IMR-90 (cell line): ENCODE measurements around the gene CPXM1. TPM values are rescaled to one million over a fixed set of nuclear protein-coding genes. Genes with fewer than 3 reads are reported as not detected.

ENCODE experiments used
- ATAC-seq: fragments of 200-7000 bp; cut with Tn5 transposase; 2 replicates; pipeline ENCODE4 v1.9.1; 2020; ENCODE audit warnings: low read depth, mild to moderate bottlenecking, moderate library complexity
- BruUV-seq: library from RNA; stranded (reverse); fragments of 400-500 nt; replicated peaks from 2 replicates; lab custom pipeline; 2021; lab: Mats Ljungman, UMichigan
- CTCF ChIA-PET: fragments of 300-600 bp; formaldehyde crosslinking; extraction: SDS; loops from one replicate; lab custom pipeline; 2021; ENCODE audit warnings: antibody characterized with exemption; lab: Yijun Ruan, JAX
- POLR2A ChIA-PET: fragments of 300-600 bp; sonication (Branson Sonifier 250); formaldehyde crosslinking; loops from one replicate; lab custom pipeline; 2022; ENCODE audit warnings: antibody characterized with exemption; ENCODE audit not compliant: unreplicated experiment; lab: Charles Lee
- DNase-seq: peaks from one replicate; pipeline ENCODE4 v3.0.0; 2013
- H2AFZ ChIP-seq: replicated peaks from 2 replicates; pipeline ENCODE3; 2013; ENCODE audit warnings: low read length, mild to moderate bottlenecking; ENCODE audit not compliant: poor library complexity
- H2AK5ac ChIP-seq: 2 replicates; pipeline ENCODE4 v1.6.1; 2013; ENCODE audit warnings: low read depth, low read length, inconsistent platforms
- H2AK9ac ChIP-seq: replicated peaks from 2 replicates; pipeline ENCODE3; 2013; ENCODE audit warnings: mild to moderate bottlenecking, low read depth, low read length, moderate library complexity; ENCODE audit not compliant: poor library complexity
- H2BK120ac ChIP-seq: 2 replicates; pipeline ENCODE4 v1.6.1; 2013; ENCODE audit warnings: low read depth, low read length, inconsistent platforms
- H2BK15ac ChIP-seq: 3 replicates; pipeline ENCODE4 v1.6.1; 2013; ENCODE audit warnings: low read depth, low read length, inconsistent platforms
- H2BK20ac ChIP-seq: 2 replicates; pipeline ENCODE4 v1.6.1; 2013; ENCODE audit warnings: low read depth, mild to moderate bottlenecking, inconsistent platforms, low read length, moderate library complexity
- H2BK5ac ChIP-seq: 2 replicates; pipeline ENCODE4 v1.6.1; 2013; ENCODE audit warnings: mild to moderate bottlenecking, low read depth, low read length, inconsistent platforms; ENCODE audit not compliant: poor library complexity, severe bottlenecking
- H3K14ac ChIP-seq: replicated peaks from 2 replicates; pipeline ENCODE4 v1.6.1; 2013; ENCODE audit warnings: low read depth, low read length, inconsistent platforms
- H3K18ac ChIP-seq: 2 replicates; pipeline ENCODE4 v1.6.1; 2013; ENCODE audit warnings: low read depth, low read length, control low read depth
- H3K23ac ChIP-seq: 2 replicates; pipeline ENCODE4 v1.6.1; 2013; ENCODE audit warnings: low read depth, low read length, inconsistent platforms
- H3K27ac ChIP-seq: 2 replicates; pipeline ENCODE4 v1.5.1; 2013; ENCODE audit warnings: mild to moderate bottlenecking, control low read depth, low read length; ENCODE audit not compliant: insufficient read depth
- H3K27me3 ChIP-seq: 2 replicates; pipeline ENCODE4 v1.6.1; 2013; ENCODE audit warnings: low read length; ENCODE audit not compliant: control insufficient read depth, insufficient read depth
- H3K36me3 ChIP-seq: 2 replicates; pipeline ENCODE4 v1.6.1; 2013; ENCODE audit warnings: low read length, mixed read lengths; ENCODE audit not compliant: control insufficient read depth, insufficient read depth
- H3K4ac ChIP-seq: 2 replicates; pipeline ENCODE4 v1.6.1; 2013; ENCODE audit warnings: low read depth, low read length, inconsistent platforms
- H3K4me1 ChIP-seq: 2 replicates; pipeline ENCODE4 v1.6.1; 2013; ENCODE audit warnings: low read length, mixed read lengths; ENCODE audit not compliant: control insufficient read depth, insufficient read depth
- H3K4me2 ChIP-seq: 2 replicates; pipeline ENCODE4 v1.6.1; 2013; ENCODE audit warnings: low read depth, mild to moderate bottlenecking, control low read depth, low read length, moderate library complexity
- H3K4me3 ChIP-seq: 2 replicates; pipeline ENCODE4 v1.5.1; 2013; ENCODE audit warnings: low read depth, mild to moderate bottlenecking, control low read depth, low read length, moderate library complexity; ENCODE audit not compliant: insufficient read depth
- H3K56ac ChIP-seq: 2 replicates; pipeline ENCODE4 v1.6.1; 2013; ENCODE audit warnings: low read length, inconsistent platforms; ENCODE audit not compliant: insufficient read depth; ENCODE audit errors: extremely low read depth
- H3K79me1 ChIP-seq, 2 experiments: 2 replicates each; pipeline ENCODE4 v1.6.1; 2013; ENCODE audit warnings: low read length in 2 of 2, inconsistent platforms in 1 of 2, low read depth in 1 of 2
- H3K9ac ChIP-seq: 2 replicates; pipeline ENCODE4 v1.6.1; 2013; ENCODE audit warnings: low read depth, low read length, control low read depth
- H3K9me1 ChIP-seq: 2 replicates; pipeline ENCODE4 v1.6.1; 2013; ENCODE audit warnings: low read length, inconsistent platforms; ENCODE audit not compliant: insufficient read depth
- H3K9me3 ChIP-seq: 2 replicates; pipeline ENCODE4 v1.6.1; 2013; ENCODE audit warnings: low read length; ENCODE audit not compliant: control insufficient read depth, insufficient read depth
- H4K20me1 ChIP-seq: 2 replicates; pipeline ENCODE4 v1.6.1; 2013; ENCODE audit warnings: low read length, inconsistent platforms; ENCODE audit not compliant: insufficient read depth
- H4K5ac ChIP-seq: 2 replicates; pipeline ENCODE4 v1.6.1; 2013; ENCODE audit warnings: mild to moderate bottlenecking, low read depth, low read length, control low read depth
- H4K8ac ChIP-seq, 2 experiments: 2 replicates each; pipeline ENCODE4 v1.6.1; 2013; ENCODE audit warnings: low read depth in 2 of 2, low read length in 2 of 2, control low read depth in 1 of 2, inconsistent platforms in 1 of 2
- H4K91ac ChIP-seq: 2 replicates; pipeline ENCODE4 v1.6.1; 2013; ENCODE audit warnings: low read depth, low read length, inconsistent platforms; ENCODE audit not compliant: insufficient read depth
- BHLHE40 ChIP-seq: fragments of 150-350 bp; IDR thresholded peaks from 2 replicates; pipeline ENCODE4 v1.6.1; 2016; ENCODE audit warnings: mild to moderate bottlenecking, low read depth, low read length
- CEBPB ChIP-seq: IDR thresholded peaks from 2 replicates; pipeline ENCODE4 v1.6.1; 2012; ENCODE audit warnings: low read depth, low read length, improper control_type of control experiment
- CHD1 ChIP-seq: IDR thresholded peaks from 2 replicates; pipeline ENCODE4 v1.6.1; 2012; ENCODE audit warnings: low read depth, low read length, improper control_type of control experiment
- CTCF ChIP-seq: conservative IDR thresholded peaks from 2 replicates; pipeline ENCODE4 v1.5.1; 2012; ENCODE audit warnings: mild to moderate bottlenecking, low read depth, low read length, improper control_type of control experiment
- FOS ChIP-seq: fragments of 150-350 bp; IDR thresholded peaks from 2 replicates; pipeline ENCODE4 v1.6.1; 2016; ENCODE audit warnings: low read depth, low read length
- MAFK ChIP-seq: IDR thresholded peaks from 2 replicates; pipeline ENCODE4 v1.6.1; 2012; ENCODE audit warnings: low read depth, low read length, improper control_type of control experiment
- MAZ ChIP-seq: IDR thresholded peaks from 2 replicates; pipeline ENCODE4 v1.6.1; 2012; ENCODE audit warnings: low read depth, mild to moderate bottlenecking, low read length, improper control_type of control experiment, moderate library complexity, borderline replicate concordance
- MXI1 ChIP-seq: IDR thresholded peaks from 2 replicates; pipeline ENCODE4 v1.6.1; 2012; ENCODE audit warnings: low read depth, mild to moderate bottlenecking, low read length, moderate library complexity, borderline replicate concordance
- NFE2L2 ChIP-seq: fragments of 150-350 bp; IDR thresholded peaks from 2 replicates; pipeline ENCODE4 v1.6.1; 2016; ENCODE audit warnings: low read depth, mild to moderate bottlenecking, low read length
- RAD21 ChIP-seq: IDR thresholded peaks from 2 replicates; pipeline ENCODE4 v1.6.1; 2012; ENCODE audit warnings: low read length, improper control_type of control experiment
- RCOR1 ChIP-seq: IDR thresholded peaks from 2 replicates; pipeline ENCODE4 v1.6.1; 2012; ENCODE audit warnings: mild to moderate bottlenecking, low read length, improper control_type of control experiment; ENCODE audit not compliant: insufficient replicate concordance
- RFX5 ChIP-seq: IDR thresholded peaks from 2 replicates; pipeline ENCODE4 v1.8.0; 2012; ENCODE audit warnings: low read depth, mild to moderate bottlenecking, low read length, moderate library complexity
- SMC3 ChIP-seq: fragments of 150-350 bp; IDR thresholded peaks from 2 replicates; pipeline ENCODE4 v1.6.1; 2016; ENCODE audit warnings: low read depth, mild to moderate bottlenecking, antibody characterized with exemption, low read length, moderate library complexity
- USF2 ChIP-seq: fragments of 150-350 bp; IDR thresholded peaks from 2 replicates; pipeline ENCODE4 v1.6.1; 2017; ENCODE audit warnings: mild to moderate bottlenecking, antibody characterized with exemption, low read length, low read depth
- WGBS, 2 experiments: methylation state at CpG; one replicate each; pipeline versions ENCODE4 v1.1.5 to v1.1.7; 2013; ENCODE audit warnings: missing lambda C conversion rate in 2 of 2; ENCODE audit not compliant: insufficient read length in 1 of 2; ENCODE audit errors: extremely low coverage in 2 of 2; 5-methylcytosine and 5-hydroxymethylcytosine counted together
- dilution Hi-C: fragments of 300-500 bp; cut with HindIII; formaldehyde crosslinking; loops from one replicate; pipeline ENCODE4 v1.14.3; 2018; ENCODE audit warnings: low sequenced_read_pairs; ENCODE audit not compliant: unreplicated experiment
- in situ Hi-C: fragments of 300-500 bp; cut with MboI; formaldehyde crosslinking; loops from 3 replicates; pipeline ENCODE4 v1.14.3; 2019; ENCODE audit warnings: low sequenced_read_pairs, inconsistent platforms, mixed read lengths
- intact Hi-C: fragments of 100-400 bp; cut with micrococcal nuclease; formaldehyde crosslinking; loops from 2 replicates; pipeline ENCODE4 v1.10.0; 2022
- polyA plus RNA-seq, 3 experiments: library from polyadenylated mRNA; depleted of rRNA; stranded (reverse); fragments of >200 nt; gene quantifications; 2 replicates each; pipeline ENCODE4 v1.2.3, GENCODE V29; 2012; ENCODE audit warnings: low replicate concordance in 1 of 3
- total RNA-seq: library from RNA; depleted of rRNA; stranded (reverse); fragments of >200 nt; gene quantifications from 2 replicates; pipeline ENCODE4 v1.2.3, GENCODE V29; 2012

The CPXM1 gene
- total and polyA plus RNA-seq, 2 of the 4 experiments (the other 2 are of a cell fraction), result 1.1 to 4.6 TPM

- H4K8ac ChIP-seq, result no peak overlapping the region
- peaks cover 3% of the 10 kb centered on the region; the same call in 1 of the 2 replicates for H3K4me1 ChIP-seq
- no peaks in the 10 kb centered on the region for H4K20me1 ChIP-seq
- no peak overlapping the region for H2AK5ac ChIP-seq
- ChIA-PET CTCF (no interaction called here), POLR2A (no interaction called here)
- no peak overlapping the region for H2BK15ac ChIP-seq
- in situ Hi-C loops (no loop called here), dilution Hi-C loops (no loop called here), intact Hi-C loops (loop anchor here (2.0 kb wide), 1 partner anchor 19 kb away; no protein-coding TSS in a partner anchor)
- no peak overlapping the region for H2BK5ac ChIP-seq
- H3K18ac ChIP-seq, result no peak overlapping the region
- H3K27me3 ChIP-seq, result peaks cover 23% of the 10 kb centered on the region
- H2AFZ ChIP-seq, result peak overlapping the region; percentile 8
- no peak overlapping the region for H3K9ac ChIP-seq
- no peaks in the 10 kb centered on the region for H3K79me1 ChIP-seq
- H3K23ac ChIP-seq, result no peak overlapping the region
- no peak overlapping the region for H3K14ac ChIP-seq
- no peak overlapping the region for H3K4ac ChIP-seq
- no peak overlapping the region for H4K5ac ChIP-seq
- no peaks in the 10 kb centered on the region for H3K36me3 ChIP-seq
- DNase-seq (peak; percentile 24), ATAC-seq (peak; percentile 82)
- H3K56ac ChIP-seq, result no peak overlapping the region
- H2BK20ac ChIP-seq, result no peak overlapping the region
- WGBS, 2 experiments, result 39% methylated on average over 3 of the region's 15 CpGs; no CpG with 5 or more reads in 1 of the 2 experiments
- H3K9me1 ChIP-seq, result no peaks in the 10 kb centered on the region
- BruUV-seq, result no TSS peak
- H4K91ac ChIP-seq, result no peak overlapping the region
- H3K4me3 ChIP-seq, result no peak overlapping the region
- no peaks in the 10 kb centered on the region for H3K9me3 ChIP-seq
- no peak overlapping the region for H2BK120ac ChIP-seq
- H3K27ac ChIP-seq, result no peak overlapping the region
- H3K4me2 ChIP-seq, result no peak overlapping the region
- no peak for TF ChIP-seq USF2
- no peak for TF ChIP-seq MAZ
- no peak for TF ChIP-seq CHD1
- no peak for TF ChIP-seq BHLHE40
- no peak for TF ChIP-seq FOS
- TF ChIP-seq CTCF, result no peak
- TF ChIP-seq NFE2L2, result no peak
- TF ChIP-seq MAFK, result no peak
- TF ChIP-seq RCOR1, result no peak
- TF ChIP-seq RAD21, result no peak
- TF ChIP-seq SMC3, result no peak
- no peak for TF ChIP-seq RFX5
- TF ChIP-seq MXI1, result no peak
- no peak for TF ChIP-seq CEBPB
- no peak overlapping the region for H2AK9ac ChIP-seq
Measured at GRCh38 chr20:2767768-2768631, 32.4 kb downstream of the CPXM1 start.
